ENCODE results near the gene PPT2. TPM values are rescaled to one million over a fixed set of nuclear protein-coding genes. Genes with fewer than 3 reads are reported as not detected.

Gene PPT2
- polyA plus RNA-seq, 1 experiment: 31.9 TPM

- ChIA-PET CTCF (no interaction called here), POLR2A (no interaction called here)
- no peaks in the 10 kb centered on the region for H3K27me3 ChIP-seq (ENCODE audit: control insufficient read depth, insufficient read depth, low read length)
- peaks cover 21% of the 10 kb centered on the region for H3K36me3 ChIP-seq (ENCODE audit: control insufficient read depth, insufficient read depth, low read length)
- TF ChIP-seq, protein P1, sequence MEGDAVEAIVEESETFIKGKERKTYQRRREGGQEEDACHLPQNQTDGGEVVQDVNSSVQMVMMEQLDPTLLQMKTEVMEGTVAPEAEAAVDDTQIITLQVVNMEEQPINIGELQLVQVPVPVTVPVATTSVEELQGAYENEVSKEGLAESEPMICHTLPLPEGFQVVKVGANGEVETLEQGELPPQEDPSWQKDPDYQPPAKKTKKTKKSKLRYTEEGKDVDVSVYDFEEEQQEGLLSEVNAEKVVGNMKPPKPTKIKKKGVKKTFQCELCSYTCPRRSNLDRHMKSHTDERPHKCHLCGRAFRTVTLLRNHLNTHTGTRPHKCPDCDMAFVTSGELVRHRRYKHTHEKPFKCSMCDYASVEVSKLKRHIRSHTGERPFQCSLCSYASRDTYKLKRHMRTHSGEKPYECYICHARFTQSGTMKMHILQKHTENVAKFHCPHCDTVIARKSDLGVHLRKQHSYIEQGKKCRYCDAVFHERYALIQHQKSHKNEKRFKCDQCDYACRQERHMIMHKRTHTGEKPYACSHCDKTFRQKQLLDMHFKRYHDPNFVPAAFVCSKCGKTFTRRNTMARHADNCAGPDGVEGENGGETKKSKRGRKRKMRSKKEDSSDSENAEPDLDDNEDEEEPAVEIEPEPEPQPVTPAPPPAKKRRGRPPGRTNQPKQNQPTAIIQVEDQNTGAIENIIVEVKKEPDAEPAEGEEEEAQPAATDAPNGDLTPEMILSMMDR (IDR thresholded peaks at IDR 0.05; ENCODE audit: insufficient read depth, low read depth, low read length): no peak
- H3K4me3 ChIP-seq (ENCODE audit: low read depth, low read length): no peak overlapping the region
- no peak for DNase-seq (ENCODE audit: low read depth)
These were observed 19.2 kb downstream of the PPT2 start for GRCh38 chr6:32173051-32173727.

- TF ChIP-seq, protein P1 (IDR thresholded peaks at IDR 0.05; ENCODE audit: insufficient read depth, low read depth, low read length): no peak
- DNase-seq (ENCODE audit: low read depth): no peak
- no peak overlapping the region for H3K4me3 ChIP-seq (ENCODE audit: low read depth, low read length)
- no peaks in the 10 kb centered on the region for H3K27me3 ChIP-seq (ENCODE audit: control insufficient read depth, insufficient read depth, low read length)
- ChIA-PET POLR2A (no interaction called here), CTCF (no interaction called here)
- peaks cover 15% of the 10 kb centered on the region for H3K36me3 ChIP-seq (ENCODE audit: control insufficient read depth, insufficient read depth, low read length)
These were observed 20.5 kb downstream of the PPT2 start for GRCh38 chr6:32174416-32174815.

DNA sequence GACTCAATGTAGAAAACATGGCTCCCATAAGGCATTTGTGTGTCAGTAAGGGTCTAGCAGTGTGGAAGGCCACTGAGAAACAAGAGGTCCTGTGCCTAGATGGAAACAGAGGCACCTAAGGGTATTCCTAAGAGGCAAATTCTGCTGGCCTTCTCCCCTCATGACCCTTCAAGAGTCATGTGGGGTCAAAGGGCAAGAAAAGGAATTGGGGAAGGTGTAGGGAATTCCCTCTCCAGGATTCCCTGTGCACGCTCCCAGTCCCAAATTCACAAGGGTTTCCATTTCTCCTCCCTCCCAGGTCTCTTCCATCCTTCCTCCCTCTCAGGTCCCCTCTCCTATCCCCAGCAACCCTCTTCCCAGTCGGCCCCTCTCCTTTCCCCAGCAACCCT, 21.4 kb downstream of the PPT2 start:
- Histone ChIP-seq H3K36me3 (ENCODE audit: control insufficient read depth, insufficient read depth, low read length) (peaks cover 12% of the 10 kb centered on the region), H3K27me3 (ENCODE audit: control insufficient read depth, insufficient read depth, low read length) (no peaks in the 10 kb centered on the region), H3K4me3 (ENCODE audit: low read depth, low read length) (peak overlapping the region; percentile 97)
- no peak for DNase-seq (ENCODE audit: low read depth)
- ChIA-PET CTCF (no interaction called here), POLR2A (no interaction called here)
- TF ChIP-seq, protein P1 (IDR thresholded peaks at IDR 0.05; ENCODE audit: insufficient read depth, low read depth, low read length): no peak

GRCh38 chr6:32175711-32176475, 22.0 kb downstream of the PPT2 start, which contains the start of gene AGPAT1:
AGPAT1 (minus strand) TSS chr6:32176084; CDS start chr6:32171496, 4,588 bp downstream.
- Histone ChIP-seq H3K27me3 (ENCODE audit: control insufficient read depth, insufficient read depth, low read length) (no peaks in the 10 kb centered on the region), H3K4me3 (ENCODE audit: low read depth, low read length) (peak within 1 kb of the TSS; percentile 97), H3K36me3 (ENCODE audit: control insufficient read depth, insufficient read depth, low read length) (peaks cover 8% of the 10 kb centered on the region)
- DNase-seq (ENCODE audit: low read depth): peak; percentile 84
- CTCF ChIA-PET: interaction anchor here (1.1 to 2.0 kb wide), 4 partner anchors 15 to 59 kb away, joined by 3 to 7 read pairs (median 6); partner anchors contain the start of gene PBX2
- POLR2A ChIA-PET: no interaction called here
- TF ChIP-seq, protein P1 (IDR thresholded peaks at IDR 0.05; ENCODE audit: insufficient read depth, low read depth, low read length): no peak

DNA sequence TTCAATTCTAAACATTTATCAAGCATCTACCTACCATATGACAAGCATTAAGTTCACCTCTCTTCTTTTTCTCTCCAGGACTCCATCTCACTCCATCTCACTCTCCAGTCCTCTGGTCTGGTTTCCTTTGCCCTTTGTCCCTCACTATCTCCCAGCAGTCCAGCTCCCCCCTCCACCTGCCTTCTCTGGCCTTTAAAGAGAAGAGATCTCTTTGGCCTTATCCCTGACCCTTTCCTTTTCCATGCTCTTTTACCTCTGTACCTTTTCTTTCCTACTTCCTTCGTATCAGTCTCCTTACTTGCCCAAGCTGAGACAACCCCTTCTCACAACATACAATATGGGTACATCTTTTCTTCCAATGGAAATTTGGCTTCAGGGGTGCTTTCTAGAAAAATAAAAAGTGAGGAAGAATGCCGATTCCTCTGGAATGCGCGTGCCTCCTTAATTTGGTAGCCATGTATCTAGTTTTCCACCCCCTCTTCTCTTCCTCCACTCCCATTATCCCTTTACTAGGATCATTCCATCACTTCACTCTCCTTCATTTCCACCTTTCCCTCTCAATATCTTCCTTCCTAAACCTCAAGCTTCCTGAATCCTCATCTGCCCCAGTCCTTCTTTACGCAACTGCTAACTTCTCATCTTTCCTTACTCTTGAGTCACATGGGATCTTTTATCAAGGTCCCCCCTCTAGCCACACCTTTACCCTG, 22.7 kb downstream of the PPT2 start:
- CTCF ChIA-PET: interaction anchor here (1.0 to 2.0 kb wide), 5 partner anchors 14 to 60 kb away, joined by 3 to 7 read pairs (median 4); partner anchors contain the start of gene PBX2
- POLR2A ChIA-PET: interaction anchor here (0.5 to 1.3 kb wide), 3 partner anchors 12 to 795 kb away, joined by 5 to 7 read pairs (median 6); no protein-coding TSS in a partner anchor
- peaks cover 8% of the 10 kb centered on the region for H3K36me3 ChIP-seq (ENCODE audit: control insufficient read depth, insufficient read depth, low read length)
- peak overlapping the region; percentile 97 for H3K4me3 ChIP-seq (ENCODE audit: low read depth, low read length)
- H3K27me3 ChIP-seq (ENCODE audit: control insufficient read depth, insufficient read depth, low read length): no peaks in the 10 kb centered on the region
- TF ChIP-seq, protein P1 (IDR thresholded peaks at IDR 0.05; ENCODE audit: insufficient read depth, low read depth, low read length): no peak
- no peak for DNase-seq (ENCODE audit: low read depth)
